RWPE1 (cell line): ENCODE results near the gene RHBG.
"Not testable (repeated sequence)": the region's sequence is repeated elsewhere in the genome, so short reads cannot be mapped to it uniquely, and the experiment has no call there.

ENCODE experiments used
- CTCF ChIA-PET: fragments of 350-600 bp; sonication (Branson Sonifier 250); formaldehyde crosslinking; extraction: SDS; loops from one replicate; lab custom pipeline; 2021; lab: Yijun Ruan, JAX
- POLR2A ChIA-PET: fragments of 400-600 bp; formaldehyde crosslinking; extraction: SDS; loops from one replicate; lab custom pipeline; 2020; ENCODE audit warnings: antibody characterized with exemption; ENCODE audit not compliant: low non-redundant PET; lab: Yijun Ruan, JAX
- DNase-seq: peaks from one replicate; pipeline ENCODE4 v3.0.0; 2012; ENCODE audit warnings: low spot score
- H3K27ac ChIP-seq: fragments of 450-650 bp; 2 replicates; pipeline ENCODE4 v1.5.1; 2017
- CTCF ChIP-seq: fragments of 450-650 bp; conservative IDR thresholded peaks from 2 replicates; pipeline ENCODE4 v1.5.1; 2017; ENCODE audit warnings: low read depth, mild to moderate bottlenecking

RHBG gene

GRCh38 chr1:156368889-156369684 lies at the start of gene RHBG:
TSS of gene RHBG (plus strand) at chr1:156369211. CDS start at chr1:156369250, 39 bp downstream.
- no peak for TF ChIP-seq CTCF
- ChIA-PET POLR2A (interaction anchor here (0.5 kb wide), 1 partner anchor 149 kb away, joined by 3 read pairs; no protein-coding TSS in a partner anchor), CTCF (interaction anchor here (0.6 to 1.7 kb wide), 3 partner anchors 17 to 276 kb away, joined by 3 to 5 read pairs (median 3); no protein-coding TSS in a partner anchor)
- DNase-seq, result peak; percentile 48
- H3K27ac ChIP-seq, result no peak within 1 kb of the TSS

GRCh38 chr1:156319664-156320063 lies 49.3 kb upstream of the RHBG start:
- DNase-seq, result peak; percentile 19

GRCh38 chr1:156320560-156320959 lies 48.5 kb upstream of the RHBG start:
- no peak for TF ChIP-seq CTCF
- POLR2A ChIA-PET, result no interaction called here
- DNase-seq, result no peak
- H3K27ac ChIP-seq, result no peak overlapping the region
- CTCF ChIA-PET, result no interaction called here

More at GRCh38 chr1:156319664-156320063, 49.3 kb upstream of the RHBG start:
- ChIA-PET POLR2A (interaction anchor here (0.6 kb wide), 1 partner anchor 9 kb away, joined by 3 read pairs; no protein-coding TSS in a partner anchor), CTCF (interaction anchor here (0.7 to 1.1 kb wide), 6 partner anchors 10 to 174 kb away, joined by 3 to 7 read pairs (median 3); partner anchors contain the start of gene SMG5)
- peak; percentile 54 for TF ChIP-seq CTCF
- H3K27ac ChIP-seq, result no peak overlapping the region

GRCh38 chr1:156323179-156323578 lies 45.8 kb upstream of the RHBG start:
- H3K27ac ChIP-seq, DNase-seq, POLR2A ChIA-PET: not testable (repeated sequence)
- CTCF ChIA-PET, result interaction anchor here (0.6 kb wide), 2 partner anchors 9 to 33 kb away, joined by 3 read pairs; no protein-coding TSS in a partner anchor

GRCh38 chr1:156336242-156336641 lies 32.8 kb upstream of the RHBG start:
- ChIA-PET CTCF (no interaction called here), POLR2A (no interaction called here)
- TF ChIP-seq CTCF, result no peak
- DNase-seq, result no peak
- H3K27ac ChIP-seq, result no peak overlapping the region

- ChIA-PET POLR2A (no interaction called here), CTCF (interaction anchor here (0.6 kb wide), 1 partner anchor 11 kb away, joined by 3 read pairs; no protein-coding TSS in a partner anchor)
- H3K27ac ChIP-seq, result peak overlapping the region; percentile 83
- no peak for DNase-seq
- no peak for TF ChIP-seq CTCF
Observed at GRCh38 chr1:156337052-156337887, 31.7 kb upstream of the RHBG start.
